ENCODE measurements around the gene PRICKLE1.

Gene PRICKLE1

GRCh38 chr12:42448841-42449240 is 140.7 kb downstream of the PRICKLE1 start:
- no peaks in the 10 kb centered on the region for H3K27me3 ChIP-seq (replicated peaks; ENCODE audit: control insufficient read depth, insufficient read depth, low read length)
- no peak for DNase-seq (ENCODE audit: extremely low read depth, insufficient read length)
- H3K4me3 ChIP-seq (replicated peaks; ENCODE audit: low read depth, low read length) = no peak overlapping the region
- TF ChIP-seq CTCF (IDR thresholded peaks at IDR 0.05; ENCODE audit: insufficient read depth, low read length, poor library complexity, severe bottlenecking) = no peak
- H3K36me3 ChIP-seq (ENCODE audit: control insufficient read depth, insufficient read depth, low read length) = peaks cover 4% of the 10 kb centered on the region

- Histone ChIP-seq H3K27me3 (replicated peaks; ENCODE audit: control insufficient read depth, insufficient read depth, low read length) (no peaks in the 10 kb centered on the region), H3K4me3 (replicated peaks; ENCODE audit: low read depth, low read length) (no peak overlapping the region), H3K36me3 (ENCODE audit: control insufficient read depth, insufficient read depth, low read length) (peaks cover 9% of the 10 kb centered on the region)
- DNase-seq (ENCODE audit: extremely low read depth, insufficient read length) = no peak
- TF ChIP-seq CTCF (IDR thresholded peaks at IDR 0.05; ENCODE audit: insufficient read depth, low read length, poor library complexity, severe bottlenecking) = no peak
Measured at GRCh38 chr12:42447371-42447786, 142.2 kb downstream of the PRICKLE1 start.

- DNase-seq (ENCODE audit: extremely low read depth, insufficient read length) = no peak
- Histone ChIP-seq H3K4me3 (replicated peaks; ENCODE audit: low read depth, low read length) (no peak overlapping the region), H3K27me3 (replicated peaks; ENCODE audit: control insufficient read depth, insufficient read depth, low read length) (no peaks in the 10 kb centered on the region), H3K36me3 (ENCODE audit: control insufficient read depth, insufficient read depth, low read length) (peaks cover 9% of the 10 kb centered on the region)
- no peak for TF ChIP-seq CTCF (IDR thresholded peaks at IDR 0.05; ENCODE audit: insufficient read depth, low read length, poor library complexity, severe bottlenecking)
Measured at GRCh38 chr12:42446761-42447160, 142.8 kb downstream of the PRICKLE1 start.

- no peak for DNase-seq (ENCODE audit: extremely low read depth, insufficient read length)
Measured at GRCh38 chr12:42445891-42446290, 143.7 kb downstream of the PRICKLE1 start.

GRCh38 chr12:42444192-42444943 is 145.2 kb downstream of the PRICKLE1 start:
- TF ChIP-seq CTCF (IDR thresholded peaks at IDR 0.05; ENCODE audit: insufficient read depth, low read length, poor library complexity, severe bottlenecking) = no peak
- Histone ChIP-seq H3K27me3 (replicated peaks; ENCODE audit: control insufficient read depth, insufficient read depth, low read length) (no peaks in the 10 kb centered on the region), H3K4me3 (replicated peaks; ENCODE audit: low read depth, low read length) (no peak overlapping the region), H3K36me3 (ENCODE audit: control insufficient read depth, insufficient read depth, low read length) (peaks cover 9% of the 10 kb centered on the region)
- no peak for DNase-seq (ENCODE audit: extremely low read depth, insufficient read length)

More at GRCh38 chr12:42445891-42446290, 143.7 kb downstream of the PRICKLE1 start:
- H3K4me3 ChIP-seq (replicated peaks; ENCODE audit: low read depth, low read length) = no peak overlapping the region
- H3K27me3 ChIP-seq (replicated peaks; ENCODE audit: control insufficient read depth, insufficient read depth, low read length) = no peaks in the 10 kb centered on the region
- H3K36me3 ChIP-seq (ENCODE audit: control insufficient read depth, insufficient read depth, low read length) = peaks cover 9% of the 10 kb centered on the region
- no peak for TF ChIP-seq CTCF (IDR thresholded peaks at IDR 0.05; ENCODE audit: insufficient read depth, low read length, poor library complexity, severe bottlenecking)

All from GM06990 (cell line).